AG09309 (cell line): Measurements from ENCODE around the gene SPEN.
"Not testable (repeated sequence)": the region's sequence is repeated elsewhere in the genome, so short reads cannot be mapped to it uniquely, and the experiment has no call there.

Experiments
- DNase-seq: peaks from one replicate; pipeline ENCODE4 v3.0.0-alpha.2; 2010; ENCODE audit warnings: low read depth
- H3K4me3 ChIP-seq: 2 replicates; pipeline ENCODE4 v1.5.1; 2011; ENCODE audit warnings: mild to moderate bottlenecking, low read depth, low read length, moderate library complexity; ENCODE audit not compliant: control insufficient read depth
- CTCF ChIP-seq: IDR thresholded peaks from 2 replicates; pipeline ENCODE4 v1.5.1; 2011; ENCODE audit warnings: mild to moderate bottlenecking, low read depth, low read length, inconsistent platforms; ENCODE audit not compliant: insufficient read depth, control insufficient read depth; ENCODE audit errors: missing control alignments

SPEN gene

GRCh38 chr1:15884477-15884876 is 37.0 kb downstream of the SPEN start:
- no peak for TF ChIP-seq CTCF
- DNase-seq: no peak
- no peak overlapping the region for H3K4me3 ChIP-seq

- H3K4me3 ChIP-seq: no peak overlapping the region
- no peak for TF ChIP-seq CTCF
- no peak for DNase-seq
These were observed 37.8 kb downstream of the SPEN start for GRCh38 chr1:15885269-15885668.

DNA sequence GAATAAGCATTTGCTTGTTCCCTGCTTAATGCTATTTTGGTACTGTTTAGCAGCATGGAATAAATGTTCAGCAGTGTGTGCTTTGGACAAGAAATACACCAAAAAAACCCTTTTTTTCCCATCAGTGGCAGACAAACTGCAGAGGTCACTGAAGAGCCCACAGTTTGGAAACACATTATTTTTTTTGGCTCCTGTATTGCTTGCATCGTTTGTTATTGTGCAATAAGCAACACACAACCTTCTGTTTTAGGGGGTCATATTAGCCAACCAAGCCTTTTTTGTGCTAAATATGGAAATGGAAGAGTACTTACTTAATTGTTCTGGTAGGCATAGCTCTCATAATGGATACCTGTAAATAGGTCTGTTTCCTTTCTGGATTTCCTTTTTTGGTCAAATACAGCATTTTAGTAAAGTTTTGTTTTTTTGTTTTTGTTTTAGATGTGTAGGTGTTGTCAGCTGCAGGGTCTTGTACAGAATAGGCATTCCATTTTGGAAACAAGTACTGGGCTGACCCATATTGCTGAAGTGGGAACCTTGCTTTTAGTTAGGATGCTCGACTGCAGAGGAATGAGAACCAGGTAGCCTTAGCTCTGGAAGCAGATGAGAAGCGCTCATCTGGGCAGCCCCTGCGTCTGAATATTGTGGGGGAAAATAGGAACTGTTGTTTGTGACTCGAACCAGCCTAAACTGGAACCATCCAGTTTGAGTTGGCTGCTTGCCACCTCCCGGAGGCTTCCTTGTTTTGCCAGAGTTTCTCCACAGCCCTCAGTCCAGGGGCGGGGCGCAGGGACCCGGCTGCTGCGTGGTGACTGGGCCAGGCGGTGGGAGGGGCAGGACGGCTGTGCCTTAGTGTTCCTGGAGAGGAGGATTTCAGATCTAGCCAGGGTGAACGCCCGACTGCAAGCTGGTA is 38.4 kb downstream of the SPEN start:
- peak overlapping the region; percentile 21 for H3K4me3 ChIP-seq
- DNase-seq: peak; percentile 71
- peak; percentile 43 for TF ChIP-seq CTCF

- DNase-seq: no peak
- H3K4me3 ChIP-seq: peak overlapping the region; percentile 21
- TF ChIP-seq CTCF: no peak
These were observed 39.2 kb downstream of the SPEN start for GRCh38 chr1:15886611-15887167.

GRCh38 chr1:15892857-15893599 is 45.5 kb downstream of the SPEN start:
- not testable (repeated sequence) for H3K4me3 ChIP-seq

DNA sequence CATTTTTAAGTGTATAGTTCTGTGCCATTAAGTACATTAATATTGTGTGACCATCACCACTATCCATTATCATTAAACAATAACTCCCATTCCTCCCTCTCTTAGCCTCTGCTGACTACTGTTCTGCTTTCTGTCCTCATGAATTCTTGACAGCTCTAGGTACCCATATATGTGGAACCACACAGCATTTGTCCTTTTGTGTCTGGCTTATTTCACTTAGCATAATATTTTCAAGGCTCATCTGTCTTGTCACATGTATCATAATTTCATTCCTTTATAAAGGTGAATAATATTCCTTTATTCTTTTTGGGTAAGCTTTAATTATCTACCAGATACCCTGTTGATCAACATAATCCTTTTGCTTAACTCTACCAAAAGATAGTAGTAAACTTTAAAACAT is 47.7 kb downstream of the SPEN start:
- TF ChIP-seq CTCF: no peak
- H3K4me3 ChIP-seq: no peak overlapping the region
- no peak for DNase-seq

More at GRCh38 chr1:15892857-15893599, 45.5 kb downstream of the SPEN start:
- DNase-seq: not testable (repeated sequence)

- not testable (repeated sequence) for DNase-seq, H3K4me3 ChIP-seq
These were observed 49.5 kb downstream of the SPEN start for GRCh38 chr1:15896841-15897610.
